HG03432 (cell line): Measurements from ENCODE around the gene DYRK1A.
"Not testable (repeated sequence)": the region's sequence is repeated elsewhere in the genome, so short reads cannot be mapped to it uniquely, and the experiment has no call there.

Source experiments
- ATAC-seq: cut with Tn5 transposase; IDR thresholded peaks from one replicate; pipeline ENCODE4 v1.9.1; 2021; ENCODE audit warnings: mild to moderate bottlenecking, moderate library complexity; ENCODE audit not compliant: unreplicated experiment

DYRK1A gene

GRCh38 chr21:37366482-37367316 lies at the start of gene DYRK1A:
Gene DYRK1A (plus strand): TSS chr21:37366773. CDS start chr21:37420375, 53,602 bp downstream.
- ATAC-seq: peak; percentile 71

GRCh38 chr21:37319551-37319950 lies 47.0 kb upstream of the DYRK1A start:
- no peak for ATAC-seq

- no peak for ATAC-seq
These were observed 44.5 kb upstream of the DYRK1A start for GRCh38 chr21:37322084-37322483.

- ATAC-seq: no peak
These were observed 42.0 kb upstream of the DYRK1A start for GRCh38 chr21:37324558-37324957.

GRCh38 chr21:37328147-37328546 lies 38.4 kb upstream of the DYRK1A start:
- not testable (repeated sequence) for ATAC-seq

- ATAC-seq: no peak
These were observed 35.2 kb upstream of the DYRK1A start for GRCh38 chr21:37331411-37331810.

- no peak for ATAC-seq
These were observed 31.5 kb upstream of the DYRK1A start for GRCh38 chr21:37335053-37335452.

- no peak for ATAC-seq
These were observed 29.4 kb upstream of the DYRK1A start for GRCh38 chr21:37337179-37337578.

GRCh38 chr21:37337831-37338230 lies 28.7 kb upstream of the DYRK1A start:
- ATAC-seq: no peak

GRCh38 chr21:37338671-37339551 lies 27.7 kb upstream of the DYRK1A start:
- no peak for ATAC-seq

GRCh38 chr21:37339552-37339939 lies 27.0 kb upstream of the DYRK1A start:
- ATAC-seq: no peak

- ATAC-seq: no peak
These were observed 25.2 kb upstream of the DYRK1A start for GRCh38 chr21:37341254-37341960.

GRCh38 chr21:37342046-37342632 lies 24.4 kb upstream of the DYRK1A start:
- no peak for ATAC-seq

- no peak for ATAC-seq
These were observed 19.6 kb upstream of the DYRK1A start for GRCh38 chr21:37346841-37347430.

- no peak for ATAC-seq
These were observed 17.9 kb upstream of the DYRK1A start for GRCh38 chr21:37348664-37349063.

- no peak for ATAC-seq
These were observed 16.1 kb upstream of the DYRK1A start for GRCh38 chr21:37350472-37350871.

GRCh38 chr21:37356706-37357105 lies 9.9 kb upstream of the DYRK1A start:
- no peak for ATAC-seq

- ATAC-seq: no peak
These were observed 8.9 kb upstream of the DYRK1A start for GRCh38 chr21:37357691-37358090.

- ATAC-seq: no peak
These were observed 8.2 kb upstream of the DYRK1A start for GRCh38 chr21:37358397-37358796.

GRCh38 chr21:37363936-37364335 lies 2.6 kb upstream of the DYRK1A start:
- no peak for ATAC-seq
